Lower lobe of right lung (tissue), 2 donors: Measurements from ENCODE around the gene EXOG. TPM values are rescaled to one million over a fixed set of nuclear protein-coding genes. Genes with fewer than 3 reads are reported as not detected.

Experiments used
- ATAC-seq, 2 donors: fragments of 200-7000 bp; cut with Tn5 transposase; one replicate each; pipeline ENCODE4 v1.9.1; 2020 to 2022; ENCODE audit warnings: mild to moderate bottlenecking in 2 of 2, moderate library complexity in 2 of 2
- DNase-seq: peaks from one replicate; pipeline ENCODE4 v3.0.0-alpha.2; 2020
- H3K27ac ChIP-seq: fragments of 200-600 bp; one replicate; pipeline ENCODE4 v1.8.0; 2022
- H3K27me3 ChIP-seq: fragments of 200-600 bp; one replicate; pipeline ENCODE4 v1.8.0; 2022; ENCODE audit warnings: low read depth
- H3K36me3 ChIP-seq: fragments of 200-600 bp; one replicate; pipeline ENCODE4 v1.8.0; 2022; ENCODE audit warnings: mild to moderate bottlenecking
- H3K4me1 ChIP-seq: fragments of 200-600 bp; one replicate; pipeline ENCODE4 v1.8.0; 2022
- H3K4me3 ChIP-seq: fragments of 200-600 bp; one replicate; pipeline ENCODE4 v1.8.0; 2022; ENCODE audit warnings: mild to moderate bottlenecking
- H3K9me3 ChIP-seq: fragments of 200-600 bp; one replicate; pipeline ENCODE4 v1.8.0; 2022
- intact Hi-C: fragments of 100-400 bp; cut with DNase I; formaldehyde crosslinking; loops from one replicate; pipeline ENCODE4 v1.11.0; 2022
- total RNA-seq: library from RNA; stranded (reverse); fragmentation: NEBNext Ultra II Directional; extraction: Animal tissue kit (Norgen Biotek cat#: 25700); gene quantifications from one replicate; pipeline ENCODE4 v1.2.1, GENCODE V29; 2021
- TF ChIP-seq, protein P1 (sequence below): fragments of 200-600 bp; IDR thresholded peaks from one replicate; pipeline ENCODE4 v1.8.0; 2022; ENCODE audit warnings: antibody characterized with exemption, mild to moderate bottlenecking
- donor health status: DM: no; HTN: yes; CAD: no; lungs with severe emphysema.

The EXOG gene
- total RNA-seq, 1 donor from 2014 or later, result 12.3 TPM

DNA sequence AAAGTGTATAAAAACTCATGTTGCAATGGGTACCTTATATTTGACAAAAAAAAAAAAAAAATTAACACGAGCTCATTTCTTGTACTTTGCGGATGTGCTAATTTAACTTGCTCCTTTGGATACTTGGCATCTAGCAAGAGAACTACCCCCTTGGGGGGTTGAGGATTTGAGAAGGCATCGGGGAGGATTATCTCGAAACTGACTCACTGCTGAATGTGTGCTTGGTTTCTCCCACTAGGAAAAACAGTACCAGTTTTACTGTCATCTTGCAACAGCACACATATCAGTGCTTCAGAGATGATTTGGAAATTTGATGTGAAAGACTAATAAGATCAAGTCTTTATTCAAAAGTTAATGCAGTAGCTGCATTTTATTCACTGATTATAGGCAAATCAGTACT, 891 bp downstream of the EXOG start:
- no peak overlapping the region for H3K27ac ChIP-seq
- no peaks in the 10 kb centered on the region for H3K9me3 ChIP-seq
- TF ChIP-seq, protein P1, sequence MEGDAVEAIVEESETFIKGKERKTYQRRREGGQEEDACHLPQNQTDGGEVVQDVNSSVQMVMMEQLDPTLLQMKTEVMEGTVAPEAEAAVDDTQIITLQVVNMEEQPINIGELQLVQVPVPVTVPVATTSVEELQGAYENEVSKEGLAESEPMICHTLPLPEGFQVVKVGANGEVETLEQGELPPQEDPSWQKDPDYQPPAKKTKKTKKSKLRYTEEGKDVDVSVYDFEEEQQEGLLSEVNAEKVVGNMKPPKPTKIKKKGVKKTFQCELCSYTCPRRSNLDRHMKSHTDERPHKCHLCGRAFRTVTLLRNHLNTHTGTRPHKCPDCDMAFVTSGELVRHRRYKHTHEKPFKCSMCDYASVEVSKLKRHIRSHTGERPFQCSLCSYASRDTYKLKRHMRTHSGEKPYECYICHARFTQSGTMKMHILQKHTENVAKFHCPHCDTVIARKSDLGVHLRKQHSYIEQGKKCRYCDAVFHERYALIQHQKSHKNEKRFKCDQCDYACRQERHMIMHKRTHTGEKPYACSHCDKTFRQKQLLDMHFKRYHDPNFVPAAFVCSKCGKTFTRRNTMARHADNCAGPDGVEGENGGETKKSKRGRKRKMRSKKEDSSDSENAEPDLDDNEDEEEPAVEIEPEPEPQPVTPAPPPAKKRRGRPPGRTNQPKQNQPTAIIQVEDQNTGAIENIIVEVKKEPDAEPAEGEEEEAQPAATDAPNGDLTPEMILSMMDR, result no peak
- H3K4me1 ChIP-seq, result peaks cover 8% of the 10 kb centered on the region
- intact Hi-C loops, result no loop called here
- no peaks in the 10 kb centered on the region for H3K27me3 ChIP-seq
- peaks cover 9% of the 10 kb centered on the region for H3K36me3 ChIP-seq
- no peak for DNase-seq
- no peak for ATAC-seq
- peak overlapping the region; percentile 90 for H3K4me3 ChIP-seq

DNA sequence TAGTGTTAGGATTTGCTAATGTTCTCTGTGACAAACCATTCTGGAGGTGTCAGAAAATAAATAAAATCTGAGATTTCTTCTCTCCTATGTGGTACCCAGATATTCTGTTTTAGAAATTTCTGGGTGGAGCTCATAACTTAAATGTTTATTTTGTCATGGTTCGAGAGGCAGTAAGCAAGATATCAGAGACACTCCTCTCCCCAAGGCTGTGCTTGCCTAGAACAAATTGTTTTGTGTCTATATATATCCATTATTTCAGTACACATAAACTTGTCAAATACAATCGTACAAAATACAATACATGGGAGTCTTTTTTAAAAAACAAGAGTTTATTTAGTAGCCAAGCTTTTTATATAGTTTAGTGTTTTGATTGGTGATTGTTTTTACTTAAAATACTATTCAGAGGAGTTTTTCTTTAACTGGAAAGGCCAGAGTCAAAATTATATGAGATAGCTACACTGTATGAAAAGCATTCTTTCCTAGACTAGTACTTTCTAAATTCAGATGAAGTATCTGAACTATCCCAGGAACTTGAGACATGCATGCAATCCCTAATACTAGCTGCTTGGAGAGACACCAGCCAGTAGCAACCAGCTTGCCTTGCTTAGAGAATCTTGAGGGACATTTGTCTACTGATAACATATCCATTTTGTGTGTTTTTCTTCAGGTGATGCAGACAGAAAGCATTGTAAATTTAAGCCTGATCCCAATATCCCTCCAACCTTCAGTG, 4.7 kb downstream of the EXOG start:
- Histone ChIP-seq H3K4me1 (peaks cover 8% of the 10 kb centered on the region), H3K36me3 (peaks cover 45% of the 10 kb centered on the region), H3K27me3 (no peaks in the 10 kb centered on the region), H3K4me3 (no peak overlapping the region), H3K9me3 (no peaks in the 10 kb centered on the region), H3K27ac (peak overlapping the region; percentile 8)
- DNase-seq, result no peak
- TF ChIP-seq, protein P1, result no peak
- no peak for ATAC-seq
- intact Hi-C loops, result no loop called here

DNA sequence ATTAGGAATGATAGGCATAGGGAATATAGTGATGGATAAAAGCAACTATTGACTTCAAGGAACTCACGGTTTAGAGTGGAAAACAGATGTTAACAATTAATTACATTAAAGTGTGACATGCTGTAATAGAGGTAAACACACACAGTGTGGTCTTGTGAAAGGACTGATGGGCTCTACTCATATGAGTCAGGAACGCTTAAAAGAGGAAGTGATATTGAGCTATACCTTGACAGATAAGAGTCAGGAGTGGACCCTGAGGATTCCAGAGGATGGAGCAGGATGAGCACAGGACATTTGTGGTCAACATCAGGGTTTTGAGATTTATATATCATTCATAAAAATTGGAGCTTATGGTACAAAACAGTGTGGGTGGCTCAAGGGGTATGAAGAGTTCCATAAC, 11.0 kb downstream of the EXOG start:
- H3K4me1 ChIP-seq, result no peaks in the 10 kb centered on the region
- ATAC-seq (no peak), DNase-seq (no peak)
- intact Hi-C loops, result no loop called here
- peaks cover 88% of the 10 kb centered on the region for H3K36me3 ChIP-seq
- no peak overlapping the region for H3K4me3 ChIP-seq
- H3K27me3 ChIP-seq, result no peaks in the 10 kb centered on the region
- TF ChIP-seq, protein P1, result no peak
- H3K27ac ChIP-seq, result no peak overlapping the region
- H3K9me3 ChIP-seq, result no peaks in the 10 kb centered on the region

DNA sequence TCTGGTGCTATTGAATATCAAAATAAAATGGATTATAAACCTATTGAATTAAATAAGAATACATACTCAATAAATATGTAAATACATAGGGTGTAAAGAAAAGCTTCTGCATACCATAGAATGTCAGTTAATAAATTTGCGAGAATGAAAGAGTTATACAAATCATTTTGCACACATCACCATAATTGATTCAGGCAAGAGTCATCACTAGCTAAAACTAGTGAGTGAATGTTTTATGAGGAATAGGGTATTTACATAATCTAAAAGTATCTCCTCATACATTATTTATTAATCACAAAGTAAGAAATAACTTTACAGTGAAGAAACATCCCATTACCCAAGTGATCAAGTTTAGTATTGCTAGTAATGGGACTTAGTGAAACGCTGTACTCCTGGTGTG, 13.6 kb downstream of the EXOG start:
- TF ChIP-seq, protein P1, result no peak
- no peaks in the 10 kb centered on the region for H3K4me1 ChIP-seq
- H3K4me3 ChIP-seq, result no peak overlapping the region
- no peaks in the 10 kb centered on the region for H3K9me3 ChIP-seq
- peaks cover 78% of the 10 kb centered on the region for H3K36me3 ChIP-seq
- no peaks in the 10 kb centered on the region for H3K27me3 ChIP-seq
- ATAC-seq, result no peak
- no peak for DNase-seq
- H3K27ac ChIP-seq, result no peak overlapping the region
- intact Hi-C loops, result no loop called here

DNA sequence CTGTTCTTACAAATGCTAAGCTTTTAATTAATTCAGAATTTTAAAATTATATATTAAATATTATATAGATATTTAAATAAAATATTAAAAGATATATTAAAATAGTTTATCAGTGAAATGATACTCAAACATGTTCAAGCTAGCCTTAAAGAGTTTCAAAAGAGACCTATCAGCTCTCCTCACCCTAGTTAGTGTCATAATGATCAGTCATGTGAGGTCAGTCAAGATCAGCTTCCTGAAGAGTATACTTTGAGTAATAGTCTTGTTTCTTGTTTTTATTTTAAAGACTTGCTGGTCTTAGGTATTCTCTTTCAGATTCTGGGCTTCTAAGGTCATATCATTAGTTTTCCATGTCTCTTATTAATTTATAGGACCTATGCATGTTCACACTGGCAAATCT, 14.5 kb downstream of the EXOG start:
- H3K4me3 ChIP-seq, result no peak overlapping the region
- no peak for ATAC-seq
- TF ChIP-seq, protein P1, result no peak
- no peaks in the 10 kb centered on the region for H3K4me1 ChIP-seq
- intact Hi-C loops, result no loop called here
- DNase-seq, result no peak
- no peaks in the 10 kb centered on the region for H3K9me3 ChIP-seq
- H3K27me3 ChIP-seq, result no peaks in the 10 kb centered on the region
- H3K36me3 ChIP-seq, result peaks cover 78% of the 10 kb centered on the region
- no peak overlapping the region for H3K27ac ChIP-seq
